HepG2 (cell line): ENCODE data around the gene TIMM44. TPM values are rescaled to one million over a fixed set of nuclear protein-coding genes. Genes with fewer than 3 reads are reported as not detected.

Experiments used
- BRCA1 ChIP-seq: sonication (generic); formaldehyde crosslinking; IDR thresholded peaks from 2 replicates; pipeline ENCODE4 v1.4.0; 2020; ENCODE audit warnings: missing genetic modification reagents
- CHD4 ChIP-seq: fragments of 200-600 bp; sonication (generic); IDR thresholded peaks from 2 replicates; pipeline ENCODE4 v1.7.0; 2017; ENCODE audit warnings: mild to moderate bottlenecking, low read length, borderline replicate concordance
- EP300 ChIP-seq, 3 experiments: sonication (generic) in 1 of 3; formaldehyde crosslinking in 1 of 3; IDR thresholded peaks; 2 replicates each; pipeline versions ENCODE4 v1.5.1 to v1.6.1; 2011 to 2020; ENCODE audit warnings: low read depth in 2 of 3, low read length in 2 of 3, borderline replicate concordance in 1 of 3, improper control_type of control experiment in 1 of 3, mild to moderate bottlenecking in 1 of 3, missing genetic modification reagents in 1 of 3, moderate library complexity in 1 of 3
- KDM1A ChIP-seq: IDR thresholded peaks from 2 replicates; pipeline ENCODE4 v1.6.1; 2016; ENCODE audit warnings: missing compliant biosample characterization
- KLF12 ChIP-seq: sonication (generic); formaldehyde crosslinking; IDR thresholded peaks from 2 replicates; pipeline ENCODE4 v1.4.0; 2020; ENCODE audit warnings: missing genetic modification reagents, borderline replicate concordance
- KLF16 ChIP-seq, 2 experiments: sonication (generic) in 1 of 2; formaldehyde crosslinking in 1 of 2; IDR thresholded peaks; 2 replicates each; pipeline versions ENCODE4 v1.6.1 to v1.8.0; 2016 to 2023; ENCODE audit warnings: missing genetic modification reagents in 2 of 2, missing compliant biosample characterization in 1 of 2
- NR3C1 ChIP-seq: sonication (generic); formaldehyde crosslinking; IDR thresholded peaks from 2 replicates; pipeline ENCODE4 v1.4.0; 2020; ENCODE audit warnings: missing genetic modification reagents
- PHB2 ChIP-seq: fragments of 450-650 bp; IDR thresholded peaks from 2 replicates; pipeline ENCODE4 v1.6.1; 2018; ENCODE audit not compliant: partially characterized antibody
- POLR2A ChIP-seq, 2 experiments: IDR thresholded peaks; 2 replicates each; pipeline ENCODE4 v1.6.1; 2011; ENCODE audit warnings: low read depth in 2 of 2, low read length in 2 of 2, mild to moderate bottlenecking in 1 of 2, moderate library complexity in 1 of 2; ENCODE audit not compliant: insufficient read depth in 1 of 2
- SP140L ChIP-seq: sonication (generic); formaldehyde crosslinking; IDR thresholded peaks from 2 replicates; pipeline ENCODE4 v1.4.0; 2020; ENCODE audit warnings: missing genetic modification reagents, borderline replicate concordance
- TIGD3 ChIP-seq: sonication (generic); formaldehyde crosslinking; IDR thresholded peaks from 2 replicates; pipeline ENCODE4 v1.5.1; 2020; ENCODE audit warnings: mild to moderate bottlenecking, missing genetic modification reagents, borderline replicate concordance
- ZNF367 ChIP-seq: sonication (generic); formaldehyde crosslinking; IDR thresholded peaks from 2 replicates; pipeline ENCODE4 v1.4.0; 2020; ENCODE audit warnings: missing genetic modification reagents, borderline replicate concordance
- ZNF609 ChIP-seq: sonication (generic); formaldehyde crosslinking; IDR thresholded peaks from 2 replicates; pipeline ENCODE4 v1.4.0; 2020; ENCODE audit warnings: mild to moderate bottlenecking, missing genetic modification reagents, borderline replicate concordance
- ZNF850 ChIP-seq: sonication (generic); formaldehyde crosslinking; conservative IDR thresholded peaks from 2 replicates; pipeline ENCODE4 v1.9.0; 2021; ENCODE audit warnings: mild to moderate bottlenecking, missing genetic modification reagents
- polyA plus RNA-seq, 8 experiments: library from polyadenylated mRNA; depleted of rRNA in 3 of 8; stranded (reverse) in 7 of 8; unstranded in 1 of 8; fragments of >200 nt; fragmentation: Illumina TruSeq in 4 of 8; extraction: Trizol in 4 of 8; gene quantifications; 2 replicates each; pipeline versions ENCODE4 v1.2.1 to v1.2.3, GENCODE V29; 2011 to 2016; ENCODE audit warnings: low read depth in 4 of 8, missing spikeins in 1 of 8, mixed read lengths in 1 of 8; ENCODE audit not compliant: insufficient read depth in 1 of 8
- total RNA-seq, 5 experiments: library from RNA; depleted of rRNA; stranded (reverse); fragments of >200 nt; fragmentation: Illumina TruSeq; extraction: Trizol; gene quantifications; 2 replicates each; pipeline ENCODE4 v1.2.3, GENCODE V29; 2016; ENCODE audit warnings: low read depth in 1 of 5
- TF ChIP-seq, protein P1 (sequence below): sonication (generic); formaldehyde crosslinking; IDR thresholded peaks from 2 replicates; pipeline ENCODE4 v1.4.0; 2020; ENCODE audit warnings: missing genetic modification reagents, mild to moderate bottlenecking, borderline replicate concordance
- TF ChIP-seq, protein P2 (sequence below): sonication (generic); formaldehyde crosslinking; IDR thresholded peaks from 2 replicates; pipeline ENCODE4 v1.8.0; 2022; ENCODE audit warnings: missing genetic modification reagents, mild to moderate bottlenecking, moderate library complexity, borderline replicate concordance

The TIMM44 gene
- total and polyA plus RNA-seq, 2 of the 13 experiments (the other 11 are each of a cell fraction or from before 2014, with no cell fraction given): 42.9 to 72.6 TPM

- TF ChIP-seq ZNF609 (CRISPR knock-in tag) (peak; percentile 76; the same call in 1 of the 2 replicates), KLF16 (CRISPR knock-in tag; IDR thresholded peaks at IDR 0.05) (no peak), KLF12 (CRISPR knock-in tag) (no peak), NR3C1 (CRISPR knock-in tag) (no peak), SP140L (CRISPR knock-in tag) (no peak), BRCA1 (no peak), PHB2 (no peak), TIGD3 (CRISPR knock-in tag) (no peak), CHD4 (peak; percentile 88; the same call in 1 of the 2 replicates), KDM1A (CRISPR knock-in tag) (peak; percentile 80; the same call in 1 of the 2 replicates), EP300 (IDR thresholded peaks at IDR 0.05; ENCODE audit: low read depth in 2 of 2, low read length in 2 of 2) (peak in 1 of 2 experiments; percentile 37; a peak in 1 of 4 replicates), EP300 (CRISPR knock-in tag; IDR thresholded peaks at IDR 0.05; ENCODE audit: borderline replicate concordance) (no peak), ZNF850 (CRISPR knock-in tag) (no peak), POLR2A (IDR thresholded peaks at IDR 0.05; ENCODE audit: insufficient read depth in 1 of 2, low read depth in 2 of 2, low read length in 2 of 2) (peak in 1 of 2 experiments; percentile 73; a peak in 2 of 4 replicates), ZNF367 (CRISPR knock-in tag) (no peak)
- TF ChIP-seq, protein P1, sequence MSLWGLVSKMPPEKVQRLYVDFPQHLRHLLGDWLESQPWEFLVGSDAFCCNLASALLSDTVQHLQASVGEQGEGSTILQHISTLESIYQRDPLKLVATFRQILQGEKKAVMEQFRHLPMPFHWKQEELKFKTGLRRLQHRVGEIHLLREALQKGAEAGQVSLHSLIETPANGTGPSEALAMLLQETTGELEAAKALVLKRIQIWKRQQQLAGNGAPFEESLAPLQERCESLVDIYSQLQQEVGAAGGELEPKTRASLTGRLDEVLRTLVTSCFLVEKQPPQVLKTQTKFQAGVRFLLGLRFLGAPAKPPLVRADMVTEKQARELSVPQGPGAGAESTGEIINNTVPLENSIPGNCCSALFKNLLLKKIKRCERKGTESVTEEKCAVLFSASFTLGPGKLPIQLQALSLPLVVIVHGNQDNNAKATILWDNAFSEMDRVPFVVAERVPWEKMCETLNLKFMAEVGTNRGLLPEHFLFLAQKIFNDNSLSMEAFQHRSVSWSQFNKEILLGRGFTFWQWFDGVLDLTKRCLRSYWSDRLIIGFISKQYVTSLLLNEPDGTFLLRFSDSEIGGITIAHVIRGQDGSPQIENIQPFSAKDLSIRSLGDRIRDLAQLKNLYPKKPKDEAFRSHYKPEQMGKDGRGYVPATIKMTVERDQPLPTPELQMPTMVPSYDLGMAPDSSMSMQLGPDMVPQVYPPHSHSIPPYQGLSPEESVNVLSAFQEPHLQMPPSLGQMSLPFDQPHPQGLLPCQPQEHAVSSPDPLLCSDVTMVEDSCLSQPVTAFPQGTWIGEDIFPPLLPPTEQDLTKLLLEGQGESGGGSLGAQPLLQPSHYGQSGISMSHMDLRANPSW (CRISPR knock-in tag): no peak
- TF ChIP-seq, protein P2, sequence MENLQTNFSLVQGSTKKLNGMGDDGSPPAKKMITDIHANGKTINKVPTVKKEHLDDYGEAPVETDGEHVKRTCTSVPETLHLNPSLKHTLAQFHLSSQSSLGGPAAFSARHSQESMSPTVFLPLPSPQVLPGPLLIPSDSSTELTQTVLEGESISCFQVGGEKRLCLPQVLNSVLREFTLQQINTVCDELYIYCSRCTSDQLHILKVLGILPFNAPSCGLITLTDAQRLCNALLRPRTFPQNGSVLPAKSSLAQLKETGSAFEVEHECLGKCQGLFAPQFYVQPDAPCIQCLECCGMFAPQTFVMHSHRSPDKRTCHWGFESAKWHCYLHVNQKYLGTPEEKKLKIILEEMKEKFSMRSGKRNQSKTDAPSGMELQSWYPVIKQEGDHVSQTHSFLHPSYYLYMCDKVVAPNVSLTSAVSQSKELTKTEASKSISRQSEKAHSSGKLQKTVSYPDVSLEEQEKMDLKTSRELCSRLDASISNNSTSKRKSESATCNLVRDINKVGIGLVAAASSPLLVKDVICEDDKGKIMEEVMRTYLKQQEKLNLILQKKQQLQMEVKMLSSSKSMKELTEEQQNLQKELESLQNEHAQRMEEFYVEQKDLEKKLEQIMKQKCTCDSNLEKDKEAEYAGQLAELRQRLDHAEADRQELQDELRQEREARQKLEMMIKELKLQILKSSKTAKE: no peak
These were observed 24.6 kb downstream of the TIMM44 start (continued) for GRCh38 chr19:7918615-7919421.
